ENCODE data around the gene PNPLA7. TPM values are rescaled to one million over a fixed set of nuclear protein-coding genes. Genes with fewer than 3 reads are reported as not detected.

Gene PNPLA7
- total RNA-seq, 4 donors from 2014 or later, result 10.1 to 23.6 (median 11.6) TPM

DNA sequence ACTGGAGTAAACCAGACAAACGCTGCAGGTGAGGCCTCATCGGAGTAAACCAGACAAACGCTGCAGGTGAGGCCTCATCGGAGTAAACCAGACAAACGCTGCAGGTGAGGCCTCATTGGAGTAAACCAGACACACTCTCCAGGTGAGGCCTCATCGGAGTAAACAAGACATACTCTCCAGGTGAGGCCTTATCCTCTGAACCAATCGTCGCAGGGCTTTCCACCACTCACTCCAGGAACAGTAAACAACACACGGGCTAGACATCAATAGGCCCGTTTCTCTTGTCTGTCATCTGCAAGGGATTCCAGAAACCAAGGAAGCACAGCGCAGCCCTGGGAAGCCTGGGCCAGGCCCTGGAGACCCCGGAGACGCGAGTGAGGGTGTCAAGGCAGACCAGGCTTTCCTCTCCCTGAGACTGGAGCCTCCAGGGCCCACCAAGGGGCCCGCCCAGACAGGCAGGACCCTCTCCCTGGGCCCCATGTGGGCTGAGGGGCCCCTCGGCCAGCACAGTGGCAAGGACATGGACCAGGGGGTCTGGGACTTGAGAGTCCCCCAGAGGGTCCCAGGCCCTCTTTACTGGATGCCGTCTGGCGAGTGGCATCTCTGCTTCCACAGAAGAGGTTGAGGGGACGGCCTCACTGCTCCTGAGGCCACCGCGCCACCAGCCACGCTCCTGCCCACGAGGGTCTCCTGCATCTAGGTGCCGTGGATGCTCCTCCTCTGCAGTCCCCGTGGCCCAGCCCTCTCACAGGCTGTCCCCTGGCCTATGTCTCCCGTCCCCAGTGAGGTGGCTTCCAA lies 64.7 kb downstream of the PNPLA7 start:
- 78 to 79% methylated on average over 12 to 14 of the region's 26 CpGs for WGBS, 2 donors
- Histone ChIP-seq H3K27ac (no peak overlapping the region), H3K27me3 (no peaks in the 10 kb centered on the region), H3K9me3 (no peaks in the 10 kb centered on the region), H3K36me3 (no peaks in the 10 kb centered on the region), H3K4me1 (no peaks in the 10 kb centered on the region), H3K4me3 (replicated peaks in 1 of 3) (no peak overlapping the region)
- TF ChIP-seq POLR2A (IDR thresholded peaks at IDR 0.05), result no peak
- TF ChIP-seq, protein P1, sequence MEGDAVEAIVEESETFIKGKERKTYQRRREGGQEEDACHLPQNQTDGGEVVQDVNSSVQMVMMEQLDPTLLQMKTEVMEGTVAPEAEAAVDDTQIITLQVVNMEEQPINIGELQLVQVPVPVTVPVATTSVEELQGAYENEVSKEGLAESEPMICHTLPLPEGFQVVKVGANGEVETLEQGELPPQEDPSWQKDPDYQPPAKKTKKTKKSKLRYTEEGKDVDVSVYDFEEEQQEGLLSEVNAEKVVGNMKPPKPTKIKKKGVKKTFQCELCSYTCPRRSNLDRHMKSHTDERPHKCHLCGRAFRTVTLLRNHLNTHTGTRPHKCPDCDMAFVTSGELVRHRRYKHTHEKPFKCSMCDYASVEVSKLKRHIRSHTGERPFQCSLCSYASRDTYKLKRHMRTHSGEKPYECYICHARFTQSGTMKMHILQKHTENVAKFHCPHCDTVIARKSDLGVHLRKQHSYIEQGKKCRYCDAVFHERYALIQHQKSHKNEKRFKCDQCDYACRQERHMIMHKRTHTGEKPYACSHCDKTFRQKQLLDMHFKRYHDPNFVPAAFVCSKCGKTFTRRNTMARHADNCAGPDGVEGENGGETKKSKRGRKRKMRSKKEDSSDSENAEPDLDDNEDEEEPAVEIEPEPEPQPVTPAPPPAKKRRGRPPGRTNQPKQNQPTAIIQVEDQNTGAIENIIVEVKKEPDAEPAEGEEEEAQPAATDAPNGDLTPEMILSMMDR (IDR thresholded peaks at IDR 0.05), result no peak
- DNase-seq, result no peak
- intact Hi-C loops (cut with DNase I), result no loop called here

DNA sequence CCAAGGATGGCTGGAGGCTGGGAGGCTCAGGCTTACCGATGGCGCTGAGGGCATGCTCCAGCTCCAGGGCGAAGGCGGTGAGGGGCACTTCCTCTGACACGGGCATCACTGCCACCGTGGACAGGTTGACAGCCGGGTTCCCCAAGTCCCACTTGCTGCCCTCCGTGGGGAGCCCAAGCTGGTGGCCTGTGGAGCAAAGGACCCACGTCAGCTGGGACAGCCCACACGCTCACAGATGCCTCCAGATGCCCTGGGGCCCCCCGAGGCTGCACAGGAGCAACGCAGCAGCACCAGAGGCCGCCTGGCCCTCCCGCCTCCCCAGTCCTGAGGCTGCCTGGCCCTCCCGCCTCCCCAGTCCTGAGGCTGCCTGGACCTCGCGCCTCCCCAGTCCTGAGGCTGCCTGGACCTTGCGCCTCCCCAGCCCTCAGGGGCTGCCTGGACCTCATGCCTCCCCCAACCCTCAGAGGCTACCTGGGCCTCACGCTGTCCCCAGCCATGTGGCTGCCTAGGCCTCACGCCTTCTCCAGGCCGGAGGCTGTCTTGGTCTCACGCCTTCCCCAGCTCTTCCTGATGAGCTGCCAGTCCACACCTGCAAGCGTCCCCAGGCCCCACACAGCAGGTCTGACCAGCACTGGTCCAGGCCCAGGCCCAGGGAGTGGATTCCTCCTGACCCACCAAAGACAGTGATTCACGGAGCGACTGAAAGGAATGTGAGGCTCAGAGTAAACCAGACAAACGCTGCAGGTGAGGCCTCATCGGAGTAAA lies 65.5 kb downstream of the PNPLA7 start:
- Histone ChIP-seq H3K4me1 (no peaks in the 10 kb centered on the region), H3K9me3 (no peaks in the 10 kb centered on the region), H3K27ac (no peak overlapping the region), H3K36me3 (no peaks in the 10 kb centered on the region), H3K4me3 (replicated peaks in 1 of 3) (no peak overlapping the region), H3K27me3 (no peaks in the 10 kb centered on the region)
- DNase-seq, result no peak
- intact Hi-C loops (cut with DNase I), result no loop called here
- TF ChIP-seq POLR2A (IDR thresholded peaks at IDR 0.05), result no peak
- TF ChIP-seq, protein P1 (IDR thresholded peaks at IDR 0.05), result no peak
- 92 to 93% methylated on average over 8 to 10 of the region's 27 CpGs for WGBS, 2 donors

DNA sequence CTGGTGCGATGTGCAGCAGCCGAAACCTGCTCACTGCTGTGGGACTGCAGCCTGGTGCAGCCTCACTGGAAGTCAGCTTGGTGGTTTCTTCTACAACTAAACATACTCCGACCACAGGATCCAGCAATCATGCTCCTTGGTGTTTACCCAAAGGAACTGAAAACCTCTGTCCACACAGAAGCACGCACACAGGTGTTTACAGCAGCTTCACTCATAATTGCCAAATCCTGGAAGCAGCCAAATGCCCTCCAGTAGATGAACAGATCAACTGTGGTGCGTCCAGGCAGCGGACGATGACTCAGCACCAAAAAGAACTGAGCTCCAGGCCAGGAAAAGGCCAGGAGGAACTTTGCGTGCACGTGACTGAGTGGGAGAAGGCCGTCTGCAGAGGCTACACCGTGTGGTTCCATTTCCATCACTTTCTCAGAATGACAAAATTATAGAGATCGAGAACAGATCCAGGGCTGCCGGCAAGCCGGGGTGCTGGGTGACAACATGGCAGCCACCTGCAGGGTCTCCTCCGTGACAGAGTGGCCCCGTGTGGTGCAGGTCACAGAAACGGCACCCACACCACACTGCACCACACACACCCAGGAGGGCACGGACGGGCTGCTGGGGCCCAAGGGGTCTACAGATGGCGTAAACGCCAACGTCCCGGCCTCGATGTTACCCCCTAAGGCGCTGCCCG lies 68.0 kb downstream of the PNPLA7 start:
- DNase-seq, result peak; percentile 22
- intact Hi-C loops (cut with DNase I), result no loop called here
- TF ChIP-seq, protein P1 (IDR thresholded peaks at IDR 0.05), result no peak
- no peak for TF ChIP-seq POLR2A (IDR thresholded peaks at IDR 0.05)
- Histone ChIP-seq H3K36me3 (no peaks in the 10 kb centered on the region), H3K4me1 (no peaks in the 10 kb centered on the region), H3K4me3 (replicated peaks in 1 of 3) (no peak overlapping the region), H3K9me3 (no peaks in the 10 kb centered on the region), H3K27me3 (no peaks in the 10 kb centered on the region), H3K27ac (no peak overlapping the region)
- WGBS, 2 donors, result 86 to 87% methylated on average over 22 to 26 of the region's 26 CpGs

- TF ChIP-seq, protein P1 (IDR thresholded peaks at IDR 0.05), result no peak
- TF ChIP-seq POLR2A (IDR thresholded peaks at IDR 0.05), result no peak
- Histone ChIP-seq H3K27me3 (no peaks in the 10 kb centered on the region), H3K27ac (no peak overlapping the region), H3K4me1 (no peaks in the 10 kb centered on the region), H3K36me3 (no peaks in the 10 kb centered on the region), H3K4me3 (replicated peaks in 1 of 3) (no peak overlapping the region), H3K9me3 (no peaks in the 10 kb centered on the region)
- intact Hi-C loops (cut with DNase I), result no loop called here
- WGBS, 2 donors, result 91 to 92% methylated on average over 33 to 37 of the region's 38 CpGs
- DNase-seq, result no peak
These were observed 69.2 kb downstream of the PNPLA7 start for GRCh38 chr9:137480686-137481683.

Measured in thyroid gland (tissue), 4 donors.